Neuronal stem cell (in vitro differentiated cells): Measurements from ENCODE around the gene ABCA7.

ENCODE experiments used
- DNase-seq: peaks from one replicate; pipeline ENCODE4 v3.0.0-alpha.2; 2013; ENCODE audit warnings: low spot score
- H2AFZ ChIP-seq: one replicate; pipeline ENCODE4 v1.6.1; 2013; ENCODE audit warnings: mild to moderate bottlenecking, low read length, inconsistent platforms
- H2AK5ac ChIP-seq: 2 replicates; pipeline ENCODE4 v1.6.1; 2013; ENCODE audit warnings: low read depth, mild to moderate bottlenecking, inconsistent platforms, low read length, moderate library complexity, mixed read lengths
- H2BK120ac ChIP-seq: 2 replicates; pipeline ENCODE4 v1.6.1; 2013; ENCODE audit warnings: low read depth, mild to moderate bottlenecking, inconsistent platforms, low read length, moderate library complexity, mixed read lengths
- H2BK12ac ChIP-seq: one replicate; pipeline ENCODE4 v1.6.1; 2013; ENCODE audit warnings: low read length, inconsistent platforms
- H2BK15ac ChIP-seq: 2 replicates; pipeline ENCODE4 v1.6.1; 2013; ENCODE audit warnings: mild to moderate bottlenecking, low read length, inconsistent platforms, mixed read lengths
- H2BK5ac ChIP-seq: one replicate; pipeline ENCODE4 v1.6.1; 2013; ENCODE audit warnings: inconsistent platforms, mild to moderate bottlenecking, low read length, moderate library complexity
- H3K14ac ChIP-seq: one replicate; pipeline ENCODE4 v1.6.1; 2013; ENCODE audit warnings: low read length, inconsistent platforms
- H3K18ac ChIP-seq: 2 replicates; pipeline ENCODE4 v1.6.1; 2013; ENCODE audit warnings: low read length, inconsistent platforms
- H3K23ac ChIP-seq: 2 replicates; pipeline ENCODE4 v1.6.1; 2013; ENCODE audit warnings: low read depth, mild to moderate bottlenecking, mixed read lengths, low read length, inconsistent platforms; ENCODE audit not compliant: poor library complexity
- H3K27ac ChIP-seq: replicated peaks from 3 replicates; pipeline ENCODE4 v1.5.1; 2013; ENCODE audit warnings: low read length, inconsistent platforms
- H3K27me3 ChIP-seq, 3 experiments: 2 replicates each; pipeline ENCODE4 v1.6.1; 2013; ENCODE audit warnings: low read length in 3 of 3, mild to moderate bottlenecking in 2 of 3, inconsistent platforms in 1 of 3, low read depth in 1 of 3, mixed read lengths in 1 of 3, moderate library complexity in 1 of 3; ENCODE audit not compliant: control insufficient read depth in 3 of 3, insufficient read depth in 3 of 3
- H3K36me3 ChIP-seq, 2 donors: replicated peaks in 1 of 2; 2 replicates each; pipeline ENCODE4 v1.6.1; 2013; ENCODE audit warnings: low read length in 2 of 2; ENCODE audit not compliant: control insufficient read depth in 2 of 2, insufficient read depth in 2 of 2
- H3K4ac ChIP-seq: 2 replicates; pipeline ENCODE4 v1.6.1; 2013; ENCODE audit warnings: inconsistent platforms, mild to moderate bottlenecking, low read length, moderate library complexity
- H3K4me1 ChIP-seq, 2 donors: 1 replicate in 1 of 2; 2 replicates in 1 of 2; pipeline ENCODE4 v1.6.1; 2013; ENCODE audit warnings: low read length in 2 of 2, low read depth in 1 of 2; ENCODE audit not compliant: control insufficient read depth in 2 of 2, insufficient read depth in 1 of 2
- H3K4me2 ChIP-seq: one replicate; pipeline ENCODE4 v1.6.1; 2013; ENCODE audit warnings: mild to moderate bottlenecking, low read length, inconsistent platforms; ENCODE audit not compliant: insufficient read depth, poor library complexity, severe bottlenecking
- H3K4me3 ChIP-seq, 2 donors: 2 replicates each; pipeline ENCODE4 v1.5.1; 2013; ENCODE audit warnings: low read length in 2 of 2, mild to moderate bottlenecking in 2 of 2, inconsistent platforms in 1 of 2, moderate library complexity in 1 of 2
- H3K79me1 ChIP-seq: one replicate; pipeline ENCODE4 v1.6.1; 2013; ENCODE audit warnings: low read depth, mild to moderate bottlenecking, inconsistent platforms, low read length, moderate library complexity
- H3K9ac ChIP-seq: one replicate; pipeline ENCODE4 v1.6.1; 2013; ENCODE audit warnings: mild to moderate bottlenecking, low read depth, low read length, inconsistent platforms; ENCODE audit not compliant: poor library complexity
- H3K9me3 ChIP-seq, 2 donors: replicated peaks in 1 of 2; 2 replicates each; pipeline versions ENCODE3 to v1.6.1; 2013; ENCODE audit warnings: low read length in 2 of 2, mild to moderate bottlenecking in 2 of 2, inconsistent platforms in 1 of 2, low read depth in 1 of 2, mixed read lengths in 1 of 2, moderate library complexity in 1 of 2; ENCODE audit not compliant: control insufficient read depth in 2 of 2, insufficient read depth in 1 of 2
- H4K8ac ChIP-seq: one replicate; pipeline ENCODE4 v1.6.1; 2013; ENCODE audit warnings: low read depth, mild to moderate bottlenecking, inconsistent platforms, low read length, moderate library complexity
- H4K91ac ChIP-seq: one replicate; pipeline ENCODE4 v1.6.1; 2013; ENCODE audit warnings: low read length, low read depth, mild to moderate bottlenecking, inconsistent platforms; ENCODE audit not compliant: poor library complexity
- WGBS, 2 donors: extraction: QIAGEN DNeasy Blood & Tissue Kit; methylation state at CpG; one replicate each; pipeline ENCODE4 v1.1.7; 2013; ENCODE audit warnings: missing lambda C conversion rate in 2 of 2, mixed read lengths in 1 of 2; ENCODE audit not compliant: insufficient read length in 2 of 2, insufficient replicate concordance in 1 of 2; ENCODE audit errors: extremely low coverage in 2 of 2; 5-methylcytosine and 5-hydroxymethylcytosine counted together

Gene ABCA7

DNA sequence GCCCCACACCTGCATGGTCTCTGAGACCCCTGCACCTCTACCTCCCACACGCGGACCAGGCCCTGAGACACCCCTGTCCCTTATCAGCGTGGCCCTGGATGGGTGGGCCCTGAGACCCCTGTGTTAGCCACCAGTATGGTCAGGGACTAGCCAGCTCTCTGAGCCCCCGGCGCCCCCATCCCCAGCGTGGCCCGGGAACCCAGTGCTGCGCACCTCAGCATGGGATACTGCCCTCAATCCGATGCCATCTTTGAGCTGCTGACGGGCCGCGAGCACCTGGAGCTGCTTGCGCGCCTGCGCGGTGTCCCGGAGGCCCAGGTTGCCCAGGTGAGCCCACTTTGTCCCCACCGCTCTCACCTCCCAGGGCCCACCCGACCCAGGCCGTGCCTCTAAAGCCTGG is 22.1 kb downstream of the ABCA7 start:
- Histone ChIP-seq H4K8ac (no peak overlapping the region), H3K4me1 (peaks cover 6 to 12% of the 10 kb centered on the region in 2 donors), H3K4me3 (no peak overlapping the region), H2BK120ac (no peak overlapping the region), H3K9ac (no peak overlapping the region), H2AK5ac (peak overlapping the region; percentile 75), H4K91ac (no peak overlapping the region), H3K27me3 (peaks cover 0 to 22% (median 19%) of the 10 kb centered on the region in 3 experiments), H3K27ac (no peak overlapping the region), H3K18ac (no peak overlapping the region), H3K23ac (no peak overlapping the region), H2AFZ (no peak overlapping the region), H2BK5ac (peak overlapping the region; percentile 3), H2BK15ac (peak overlapping the region; percentile 81), H3K9me3 (peaks cover 0 to 22% of the 10 kb centered on the region in 2 donors), H3K36me3 (peaks cover 0 to 2% of the 10 kb centered on the region in 2 donors), H3K79me1 (no peaks in the 10 kb centered on the region), H3K4ac (no peak overlapping the region), H3K4me2 (no peak overlapping the region), H2BK12ac (no peak overlapping the region), H3K14ac (no peak overlapping the region)
- no peak for DNase-seq
- WGBS, 2 donors = no CpG with 5 or more reads among the region's 20 CpGs

DNA sequence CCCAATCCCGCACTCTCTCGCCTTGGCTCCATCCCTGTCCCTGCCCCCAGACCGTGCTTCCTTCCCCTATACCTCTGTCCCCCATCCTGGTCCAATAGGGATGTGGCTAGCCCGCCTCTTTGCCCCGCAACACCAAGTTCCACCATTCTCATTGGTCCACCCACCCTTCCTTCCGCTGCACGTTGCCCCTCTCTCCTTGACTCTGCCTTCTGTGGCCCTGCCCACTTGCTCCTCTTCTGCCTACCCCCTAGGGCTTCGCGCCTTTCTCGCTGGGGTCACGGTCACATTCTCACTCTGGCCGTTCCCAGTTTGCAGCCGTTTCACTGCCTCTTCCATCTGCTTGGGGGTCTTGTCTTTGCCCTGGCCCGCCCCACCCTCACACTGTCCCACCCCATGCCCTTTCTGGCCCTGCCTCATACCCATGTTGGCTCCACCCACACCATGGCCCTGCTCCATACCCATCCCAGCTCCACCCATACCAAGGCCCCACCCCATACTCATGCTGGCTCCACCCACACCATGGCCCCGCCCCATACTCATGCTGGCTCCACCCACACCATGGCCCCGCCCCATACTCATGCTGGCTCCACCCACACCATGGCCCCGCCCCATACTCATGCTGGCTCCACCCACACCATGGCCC is 22.6 kb downstream of the ABCA7 start:
- DNase-seq = no peak
- Histone ChIP-seq H4K8ac (no peak overlapping the region), H3K14ac (no peak overlapping the region), H2AK5ac (peak overlapping the region; percentile 75), H2BK5ac (peak overlapping the region; percentile 3), H3K4me3 (peak overlapping the region in 1 of 2 donors; percentile 57), H2AFZ (no peak overlapping the region), H3K4me1 (peaks cover 6 to 12% of the 10 kb centered on the region in 2 donors), H3K18ac (no peak overlapping the region), H3K23ac (no peak overlapping the region), H3K36me3 (peaks cover 0 to 2% of the 10 kb centered on the region in 2 donors), H3K9me3 (peaks cover 0 to 18% of the 10 kb centered on the region in 2 donors), H3K9ac (no peak overlapping the region), H2BK120ac (no peak overlapping the region), H3K27me3 (peaks cover 1 to 27% (median 24%) of the 10 kb centered on the region in 3 experiments), H3K4me2 (no peak overlapping the region), H4K91ac (no peak overlapping the region), H2BK15ac (peak overlapping the region; percentile 81), H3K4ac (no peak overlapping the region), H3K27ac (no peak overlapping the region), H3K79me1 (no peaks in the 10 kb centered on the region), H2BK12ac (no peak overlapping the region)
- no CpG with 5 or more reads among the region's 17 CpGs for WGBS, 2 donors

DNA sequence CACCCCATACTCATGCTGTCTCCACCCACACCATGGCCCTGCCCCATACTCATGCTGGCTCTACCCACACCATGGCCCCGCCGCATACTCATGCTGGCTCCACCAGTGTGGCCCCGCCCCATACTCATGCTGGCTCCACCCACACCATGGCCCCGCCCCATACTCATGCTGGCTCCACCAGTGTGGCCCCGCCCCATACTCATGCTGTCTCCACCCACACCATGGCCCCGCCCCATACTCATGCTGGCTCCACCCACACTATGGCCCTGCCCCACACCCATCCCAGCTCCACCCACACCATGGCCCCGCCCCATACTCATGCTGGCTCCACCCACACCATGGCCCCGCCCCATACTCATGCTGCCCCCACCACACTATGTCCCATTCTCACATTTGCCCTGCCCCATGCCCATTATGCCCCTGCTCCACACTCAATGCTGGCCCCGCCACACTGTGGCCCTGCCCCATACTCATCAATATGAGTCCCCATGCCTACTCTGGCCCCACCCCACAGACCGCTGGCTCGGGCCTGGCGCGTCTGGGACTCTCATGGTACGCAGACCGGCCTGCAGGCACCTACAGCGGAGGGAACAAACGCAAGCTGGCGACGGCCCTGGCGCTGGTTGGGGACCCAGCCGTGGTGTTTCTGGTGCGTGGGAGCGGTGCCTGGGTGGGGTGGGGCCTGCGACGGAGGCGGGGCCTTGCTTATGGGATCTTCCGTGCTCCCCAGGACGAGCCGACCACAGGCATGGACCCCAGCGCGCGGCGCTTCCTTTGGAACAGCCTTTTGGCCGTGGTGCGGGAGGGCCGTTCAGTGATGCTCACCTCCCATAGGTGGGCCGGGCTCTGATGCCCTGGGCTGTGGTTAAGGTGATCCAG is 23.4 kb downstream of the ABCA7 start:
- Histone ChIP-seq H2BK5ac (no peak overlapping the region), H3K9me3 (peaks cover 0 to 12% of the 10 kb centered on the region in 2 donors), H3K4me3 (peak overlapping the region in 1 of 2 donors; percentile 25), H3K36me3 (peaks cover 0 to 2% of the 10 kb centered on the region in 2 donors), H3K27ac (no peak overlapping the region), H3K4me1 (peaks cover 6 to 12% of the 10 kb centered on the region in 2 donors), H3K18ac (no peak overlapping the region), H3K27me3 (peaks cover 3 to 33% (median 28%) of the 10 kb centered on the region in 3 experiments), H3K79me1 (no peaks in the 10 kb centered on the region), H4K91ac (no peak overlapping the region), H2BK120ac (peak overlapping the region; percentile 47), H3K4me2 (no peak overlapping the region), H2BK12ac (no peak overlapping the region), H4K8ac (no peak overlapping the region), H2AK5ac (peak overlapping the region; percentile 89), H2BK15ac (peak overlapping the region; percentile 71), H2AFZ (no peak overlapping the region), H3K4ac (no peak overlapping the region), H3K9ac (peak overlapping the region; percentile 21), H3K14ac (peak overlapping the region; percentile 56), H3K23ac (peak overlapping the region; percentile 89)
- WGBS, 2 donors = no CpG with 5 or more reads among the region's 37 CpGs
- no peak for DNase-seq
